SH-SY5Y (cell line): Measurements from ENCODE around the gene SMIM36.

Source experiments
- GATA2 ChIP-seq: IDR thresholded peaks from 2 replicates; pipeline ENCODE4 v1.6.1; 2011; ENCODE audit warnings: mild to moderate bottlenecking, low read depth, low read length
- GATA3 ChIP-seq: IDR thresholded peaks from 2 replicates; pipeline ENCODE4 v1.6.1; 2011; ENCODE audit warnings: low read depth, mild to moderate bottlenecking, low read length, moderate library complexity

- TF ChIP-seq GATA3 (no peak), GATA2 (no peak)
These were observed 15.0 kb downstream of the SMIM36 start for GRCh38 chr17:55496094-55496881.
